HG03045 (cell line): Measurements from ENCODE around the gene RALGAPB.
"Not testable (repeated sequence)": the region's sequence is repeated elsewhere in the genome, so short reads cannot be mapped to it uniquely, and the experiment has no call there.

Experiments used
- ATAC-seq: cut with Tn5 transposase; IDR thresholded peaks from one replicate; pipeline ENCODE4 v1.9.1; 2021; ENCODE audit warnings: mild to moderate bottlenecking, moderate library complexity; ENCODE audit not compliant: unreplicated experiment

Gene RALGAPB

DNA sequence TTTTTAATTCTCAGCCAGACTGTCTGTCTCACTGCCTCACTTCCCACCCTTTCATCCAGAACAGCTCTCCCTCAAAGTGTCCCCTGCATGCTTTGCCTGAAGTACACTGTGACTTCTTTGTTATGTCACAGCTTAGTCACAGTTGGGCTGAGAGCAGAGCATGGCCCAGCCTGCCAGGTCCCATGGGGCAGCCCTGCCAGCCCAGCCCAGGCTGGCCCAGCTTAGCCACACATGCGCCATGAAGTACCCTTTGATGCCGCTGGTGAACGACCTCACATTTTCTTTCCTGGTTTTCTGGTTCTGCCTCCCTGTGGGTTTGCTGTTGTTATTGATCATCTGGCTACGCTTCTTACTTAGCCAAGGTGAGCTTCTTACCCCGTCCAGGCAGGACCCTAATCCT is 108.4 kb downstream of the RALGAPB start, which contains the start of gene ADIG:
ADIG (plus strand) TSS at position 185 of the 400 bp plus-strand sequence; CDS start at position 239, 54 bp downstream.
- no peak for ATAC-seq

DNA sequence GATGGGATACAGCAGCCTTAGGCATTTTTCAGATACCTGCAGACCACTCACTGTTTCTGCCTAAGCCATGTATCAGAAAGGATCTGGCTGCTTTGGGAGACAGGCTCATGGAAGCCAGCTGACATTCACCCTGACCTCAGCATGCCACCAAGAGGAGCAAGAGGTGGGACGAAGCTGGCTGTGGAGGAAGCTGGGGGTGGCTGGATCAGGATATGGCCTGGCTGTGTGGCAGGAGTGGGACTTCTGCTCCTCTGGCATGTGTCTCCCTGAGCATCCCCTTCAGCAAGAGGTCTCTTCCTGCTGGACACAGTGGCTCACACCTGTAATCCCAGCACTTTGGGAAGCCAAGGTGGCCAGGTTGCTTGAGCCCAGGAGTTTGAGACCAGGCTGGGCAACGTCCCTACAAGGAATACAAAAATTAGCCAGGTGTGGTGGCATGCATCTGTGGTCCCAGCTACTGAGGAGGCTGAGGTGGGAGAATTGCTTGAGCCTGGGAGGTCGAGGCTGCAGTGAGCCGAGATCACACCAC is 109.3 kb downstream of the RALGAPB start:
- ATAC-seq = no peak

DNA sequence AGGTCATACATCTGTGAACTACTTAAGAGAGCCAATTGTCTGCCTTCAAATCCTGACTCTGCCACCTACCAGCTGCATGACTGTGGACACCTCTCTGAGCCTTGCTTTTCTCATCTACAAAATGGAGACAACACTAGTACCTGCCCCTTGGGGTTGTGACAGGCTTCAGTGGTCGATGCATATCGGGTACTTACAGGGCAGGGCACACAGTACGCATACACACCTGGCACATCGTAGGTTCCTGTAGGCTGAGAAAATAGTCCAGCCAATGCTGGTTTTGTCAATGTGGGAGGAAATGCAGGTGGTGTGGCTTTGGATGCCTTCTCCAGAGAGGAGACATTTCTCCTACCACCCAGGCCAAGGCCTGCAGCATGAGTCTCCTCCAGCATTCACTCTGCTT is 110.7 kb downstream of the RALGAPB start:
- ATAC-seq = no peak

DNA sequence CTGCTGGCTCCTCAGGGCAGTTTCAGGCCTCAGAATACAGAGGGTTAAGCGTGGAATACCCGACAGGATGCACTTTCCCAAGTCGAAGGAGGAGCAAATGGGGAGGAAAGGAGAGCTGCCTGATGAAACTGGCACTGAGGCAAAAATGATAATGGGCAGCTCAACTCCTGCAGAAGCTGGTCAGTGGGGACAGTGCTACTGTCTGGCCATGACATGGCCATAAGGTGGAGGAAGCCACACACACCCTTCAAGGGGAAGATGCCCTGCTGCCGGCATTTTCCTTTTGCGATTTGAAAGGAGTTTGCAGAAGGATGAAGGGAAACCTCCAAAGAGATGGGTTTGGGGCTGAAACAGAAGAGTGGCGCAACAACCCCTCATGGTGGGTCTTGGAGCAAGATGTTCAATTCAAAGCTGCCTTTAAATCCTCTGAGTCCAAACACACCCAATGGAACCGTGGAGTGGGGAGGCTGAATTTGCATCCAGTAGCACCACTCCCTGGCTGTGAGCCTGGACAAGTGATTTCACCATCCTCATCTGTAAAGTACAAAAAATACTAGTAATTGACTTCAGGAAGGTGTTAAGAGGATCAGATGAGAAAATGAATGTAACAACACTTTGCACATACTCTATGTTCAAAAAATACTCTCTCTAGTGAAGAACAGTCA is 111.6 kb downstream of the RALGAPB start:
- no peak for ATAC-seq

DNA sequence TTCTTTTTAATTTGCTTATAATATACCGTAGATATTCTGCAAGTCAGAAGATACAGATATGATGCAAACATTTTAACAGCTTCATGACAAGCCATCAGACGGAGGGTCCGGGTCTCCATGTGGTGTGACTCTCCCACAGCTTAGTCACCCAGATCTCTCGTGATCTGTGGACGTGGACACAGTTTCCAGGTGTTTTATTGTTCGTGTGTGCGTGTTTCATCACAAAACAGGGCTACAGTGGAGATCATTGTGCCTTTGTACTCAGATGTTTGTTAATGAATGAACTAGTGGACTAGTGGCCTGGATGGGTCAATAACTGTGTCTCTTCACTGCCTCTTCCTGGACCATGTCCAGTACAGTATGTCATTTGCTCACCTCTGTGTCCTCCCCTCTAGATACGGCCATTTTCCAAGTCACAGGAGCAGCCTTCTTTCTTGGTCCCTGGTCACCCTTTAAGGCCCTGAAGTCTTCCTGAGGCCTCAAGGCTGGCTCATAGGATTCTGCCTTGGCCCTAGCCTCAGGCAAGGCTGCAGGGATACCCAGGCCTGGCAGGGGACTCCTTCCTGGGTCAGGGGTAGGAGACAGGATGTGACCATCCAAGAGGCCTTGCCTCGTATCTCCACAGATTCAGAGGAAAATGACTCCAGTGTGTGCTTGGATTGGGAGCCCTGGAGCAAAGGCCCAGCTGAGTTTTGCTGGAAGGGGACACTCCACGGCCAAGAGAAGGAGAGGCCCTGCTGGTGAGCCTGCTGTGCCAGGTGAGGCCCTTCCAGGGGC is 112.9 kb downstream of the RALGAPB start:
- ATAC-seq = no peak

DNA sequence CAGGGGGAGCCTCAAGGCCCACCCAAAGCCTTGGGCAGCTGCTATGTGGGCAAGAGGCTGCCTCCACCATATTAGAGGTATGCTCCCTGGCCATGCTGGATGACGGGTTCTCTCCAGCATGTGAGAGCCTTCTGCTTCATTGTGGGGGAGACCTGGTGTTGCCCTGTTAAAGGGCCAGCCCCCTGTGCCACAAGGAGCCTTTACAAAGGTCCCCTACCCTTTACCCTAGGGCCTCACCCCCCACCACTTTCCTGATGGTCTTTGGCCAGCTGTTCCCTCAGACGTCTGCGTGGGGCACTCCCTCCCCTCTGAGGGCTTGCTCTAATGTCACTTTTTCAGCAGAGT is 113.5 kb downstream of the RALGAPB start:
- ATAC-seq = no peak

DNA sequence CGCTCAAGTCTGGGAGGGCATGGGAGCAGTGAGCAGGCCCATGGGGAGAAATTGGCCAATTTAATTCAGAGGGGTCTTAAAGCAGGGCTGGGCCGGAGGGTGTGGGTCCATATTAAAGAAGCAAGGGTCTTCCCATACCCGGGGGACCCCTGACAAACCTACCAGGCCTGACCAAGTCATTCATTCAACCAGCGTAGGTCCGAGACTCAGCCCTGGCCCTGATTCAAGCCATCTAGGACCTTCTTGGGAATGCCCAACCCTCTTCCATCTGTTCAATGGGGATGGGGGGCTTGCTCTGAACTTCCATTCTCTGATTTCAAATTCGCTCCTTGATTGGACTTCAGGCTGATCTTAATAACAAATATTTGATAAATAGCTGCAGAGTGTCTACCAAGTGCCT is 115.7 kb downstream of the RALGAPB start:
- ATAC-seq = no peak

DNA sequence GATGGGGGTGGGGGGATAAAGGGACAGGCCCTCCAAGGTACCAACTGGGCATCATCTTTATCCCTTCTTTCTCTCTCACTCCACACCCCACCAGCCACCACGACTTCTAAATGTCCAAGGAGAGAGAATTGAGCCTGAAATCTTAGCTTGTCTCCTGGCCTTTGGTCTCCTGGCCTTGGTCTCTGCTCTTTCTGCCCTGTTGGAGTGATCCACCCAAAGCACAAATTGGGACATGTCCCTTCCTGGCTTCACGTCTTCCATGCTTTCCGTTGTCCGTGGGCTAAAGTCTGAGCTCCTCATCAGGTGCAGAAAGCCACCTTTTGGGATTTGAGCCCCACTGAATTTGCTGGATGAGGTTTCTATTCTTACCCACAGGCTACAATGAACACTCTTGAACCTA is 116.7 kb downstream of the RALGAPB start:
- no peak for ATAC-seq

DNA sequence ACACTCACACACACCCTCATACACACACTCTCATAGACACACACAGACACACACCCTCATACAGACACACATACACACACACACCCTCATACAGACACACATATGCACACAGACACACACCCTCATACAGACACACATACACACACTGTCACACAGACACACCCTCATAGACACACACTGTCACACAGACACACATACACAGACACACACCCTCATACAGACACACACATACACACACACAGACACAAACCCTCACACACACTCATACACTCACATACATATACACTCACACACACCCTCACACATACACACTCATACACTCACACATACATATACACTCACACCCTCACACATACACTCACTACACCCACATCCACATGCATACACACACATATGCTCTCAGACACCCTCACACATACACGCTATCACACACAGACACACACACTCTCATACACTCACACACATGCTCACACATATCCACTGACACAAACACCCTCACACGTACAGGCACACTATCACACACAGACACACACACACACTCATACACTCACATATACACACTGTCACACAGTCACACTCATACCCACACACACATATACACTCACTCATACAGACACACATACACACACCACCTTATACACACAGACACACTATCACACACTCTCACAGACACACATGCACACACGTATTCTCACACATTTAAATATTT is 117.5 kb downstream of the RALGAPB start:
- ATAC-seq = no peak

DNA sequence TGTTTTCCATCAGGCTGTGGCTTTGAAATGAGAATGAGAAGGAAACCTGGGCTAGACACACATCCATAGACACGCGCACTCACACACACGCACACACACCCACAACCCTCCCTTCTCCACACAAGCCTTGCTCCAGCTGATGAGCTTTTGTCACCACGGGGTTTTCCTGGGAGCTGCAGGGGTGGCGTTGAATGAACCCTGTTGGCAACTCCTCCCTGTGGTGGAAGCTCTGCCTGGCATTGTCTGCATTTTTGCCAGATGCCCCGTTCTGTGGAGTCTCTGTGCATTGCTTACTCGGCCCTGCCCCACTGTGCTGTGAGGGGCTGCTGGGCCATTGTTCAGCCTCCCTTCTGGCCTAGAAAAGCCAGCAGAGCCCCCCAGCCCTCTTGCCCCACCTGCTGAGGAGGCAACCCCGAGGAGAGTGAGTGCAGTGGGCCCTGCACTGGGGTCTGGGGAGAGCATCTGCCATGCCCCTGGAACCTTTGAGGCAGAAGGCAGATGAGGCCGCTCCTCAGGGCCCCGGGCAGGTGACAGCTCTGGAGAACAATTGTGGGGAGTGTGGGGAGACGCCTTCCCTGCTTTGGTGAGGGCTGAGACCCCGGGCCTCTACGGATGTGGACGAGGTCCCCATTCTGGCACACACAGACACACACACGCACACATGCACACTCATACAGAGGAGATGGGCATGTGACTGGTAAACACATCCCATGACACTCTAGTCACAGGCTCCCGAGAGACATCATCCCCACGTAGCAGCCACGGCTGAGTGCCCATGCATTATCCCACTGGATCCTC is 118.2 kb downstream of the RALGAPB start:
- no peak for ATAC-seq

DNA sequence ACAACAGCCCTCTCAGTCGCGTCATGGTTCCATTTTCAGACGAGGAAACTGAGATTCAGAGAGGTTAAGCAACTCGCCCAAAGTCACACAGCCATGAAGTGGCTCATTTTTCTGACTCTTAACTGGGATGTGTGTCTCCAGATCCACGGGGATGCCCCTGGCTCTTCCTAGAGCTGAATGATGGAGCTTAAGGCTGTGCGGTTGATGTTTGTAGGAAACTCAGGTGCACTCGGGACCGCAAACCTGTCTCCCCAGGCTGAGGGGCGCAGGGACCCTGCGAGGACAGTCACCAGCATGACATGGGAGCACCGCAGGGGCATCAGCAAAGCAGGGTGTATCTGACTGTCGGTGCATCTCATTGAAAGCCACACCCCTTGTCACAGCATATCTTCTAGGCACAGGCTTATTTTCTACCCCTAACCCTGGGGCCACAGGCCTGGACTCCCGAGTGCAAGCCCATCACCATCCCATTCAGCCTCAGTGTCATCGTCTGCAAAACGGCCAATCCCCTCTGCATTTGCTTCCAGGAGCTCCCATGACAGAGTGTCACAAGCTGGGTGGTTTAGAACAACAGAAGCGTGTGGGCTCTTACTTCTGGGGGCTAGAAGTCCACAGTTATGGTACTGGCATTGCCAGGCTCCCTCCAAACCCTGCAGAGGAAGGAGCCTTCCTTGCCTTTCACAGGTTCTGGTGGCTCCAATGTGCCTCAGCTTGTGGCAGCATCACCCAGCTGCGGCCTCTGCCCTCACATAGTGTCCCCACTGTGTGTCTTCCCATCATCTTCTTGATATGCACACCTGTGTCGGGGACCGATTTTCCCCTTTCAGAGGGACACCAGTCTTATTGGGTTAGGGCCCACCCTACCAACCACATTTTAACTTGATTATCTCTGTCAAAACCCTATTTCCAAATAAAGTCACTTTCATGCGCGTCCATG is 119.1 kb downstream of the RALGAPB start:
- no peak for ATAC-seq

DNA sequence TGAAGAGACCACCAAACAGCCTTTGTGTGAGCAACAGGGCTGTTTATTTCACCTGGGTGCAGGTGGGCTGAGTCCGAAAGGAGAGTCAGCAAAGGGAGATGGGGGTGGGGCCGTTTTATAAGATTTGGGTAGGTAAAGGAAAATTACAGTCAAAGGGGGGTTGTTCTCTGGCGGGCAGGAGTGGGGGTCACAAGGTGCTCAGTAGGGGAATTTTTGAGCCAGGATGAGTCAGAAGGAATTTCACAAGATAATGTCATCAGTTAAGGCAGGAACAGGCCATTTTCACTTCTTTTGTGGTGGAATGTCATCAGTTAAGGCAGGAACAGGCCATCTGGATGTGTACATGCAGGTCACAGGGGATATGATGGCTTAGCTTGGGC is 119.8 kb downstream of the RALGAPB start:
- not testable (repeated sequence) for ATAC-seq

DNA sequence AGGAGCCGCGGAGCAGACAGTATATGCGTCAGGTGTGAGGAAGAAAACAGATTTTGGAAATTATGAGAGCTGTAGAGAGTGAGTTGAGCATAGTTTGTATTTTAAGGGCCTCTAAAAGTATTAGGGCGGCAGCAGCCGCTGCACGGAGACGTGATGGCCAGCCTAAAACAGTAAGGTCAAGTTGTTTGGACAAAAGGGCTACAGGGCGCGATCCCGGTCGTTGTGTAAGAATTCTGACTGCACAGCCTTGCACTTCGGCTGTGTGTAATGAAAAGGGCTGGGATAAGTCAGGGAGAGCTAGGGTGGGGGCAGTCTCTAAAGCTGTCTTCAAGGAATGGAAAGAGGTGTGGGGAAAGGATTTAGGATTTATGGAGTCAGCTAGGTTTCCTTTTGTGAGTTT is 121.6 kb downstream of the RALGAPB start:
- ATAC-seq = not testable (repeated sequence)

DNA sequence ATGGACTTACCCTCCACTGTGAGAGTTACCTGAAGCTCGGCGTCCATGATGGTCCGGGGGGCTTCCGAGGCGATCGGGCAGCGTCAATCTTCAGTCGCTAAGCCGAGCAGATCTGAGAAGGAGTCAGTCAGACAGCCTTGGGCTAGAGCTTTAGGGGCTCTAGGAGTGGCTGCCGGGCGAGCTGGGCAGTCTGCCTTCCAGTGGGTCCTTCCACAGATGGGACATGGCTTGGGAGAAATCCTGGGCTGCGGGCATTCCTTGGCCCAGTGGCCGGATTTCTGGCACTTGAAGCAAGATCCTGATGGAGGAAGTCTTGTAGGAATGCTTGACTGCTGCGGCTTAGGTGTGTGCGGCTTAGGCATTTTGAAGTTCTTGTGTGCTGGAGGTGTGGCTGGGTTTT is 123.2 kb downstream of the RALGAPB start:
- ATAC-seq = not testable (repeated sequence)

DNA sequence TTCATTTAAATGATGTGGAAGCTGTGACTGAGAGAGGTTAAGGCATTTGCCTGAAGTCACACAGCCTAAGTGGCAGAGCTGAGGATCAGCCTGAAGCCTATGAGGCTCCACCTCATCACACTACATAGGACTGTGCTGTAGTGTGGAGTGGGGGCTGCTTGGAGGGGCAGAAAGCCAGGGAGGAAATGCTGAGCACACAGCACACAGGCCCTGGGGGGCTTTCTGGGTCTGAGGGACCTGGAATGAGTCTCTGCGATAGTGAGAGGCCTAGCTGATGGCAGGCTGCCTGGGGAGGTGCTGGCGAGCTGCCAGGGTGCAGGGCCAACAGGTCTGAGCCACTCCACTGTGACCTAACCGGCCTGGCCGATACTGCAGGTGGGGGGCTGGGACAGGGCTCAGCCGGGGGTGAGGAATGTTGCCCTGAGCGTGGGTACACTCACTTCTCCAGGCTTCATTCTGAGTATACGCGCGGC is 126.8 kb downstream of the RALGAPB start:
- ATAC-seq = no peak

DNA sequence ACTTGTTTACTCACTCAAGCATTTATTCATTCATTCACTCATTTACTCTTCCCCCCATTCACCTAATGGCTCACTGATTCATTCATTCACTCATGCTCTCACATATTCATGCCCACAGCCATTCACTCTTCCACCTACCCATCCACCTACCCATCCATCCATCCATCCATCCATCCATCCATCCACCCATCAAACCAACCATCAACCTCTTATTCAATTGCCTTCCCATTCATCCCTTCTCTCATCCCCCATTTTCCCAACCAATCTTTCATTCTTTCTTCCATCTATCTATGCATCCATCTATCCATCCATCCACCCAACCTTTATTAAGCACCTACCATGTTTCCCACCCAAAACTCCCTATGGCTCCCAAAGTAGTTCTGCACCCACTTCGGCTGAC is 127.4 kb downstream of the RALGAPB start:
- ATAC-seq = no peak

DNA sequence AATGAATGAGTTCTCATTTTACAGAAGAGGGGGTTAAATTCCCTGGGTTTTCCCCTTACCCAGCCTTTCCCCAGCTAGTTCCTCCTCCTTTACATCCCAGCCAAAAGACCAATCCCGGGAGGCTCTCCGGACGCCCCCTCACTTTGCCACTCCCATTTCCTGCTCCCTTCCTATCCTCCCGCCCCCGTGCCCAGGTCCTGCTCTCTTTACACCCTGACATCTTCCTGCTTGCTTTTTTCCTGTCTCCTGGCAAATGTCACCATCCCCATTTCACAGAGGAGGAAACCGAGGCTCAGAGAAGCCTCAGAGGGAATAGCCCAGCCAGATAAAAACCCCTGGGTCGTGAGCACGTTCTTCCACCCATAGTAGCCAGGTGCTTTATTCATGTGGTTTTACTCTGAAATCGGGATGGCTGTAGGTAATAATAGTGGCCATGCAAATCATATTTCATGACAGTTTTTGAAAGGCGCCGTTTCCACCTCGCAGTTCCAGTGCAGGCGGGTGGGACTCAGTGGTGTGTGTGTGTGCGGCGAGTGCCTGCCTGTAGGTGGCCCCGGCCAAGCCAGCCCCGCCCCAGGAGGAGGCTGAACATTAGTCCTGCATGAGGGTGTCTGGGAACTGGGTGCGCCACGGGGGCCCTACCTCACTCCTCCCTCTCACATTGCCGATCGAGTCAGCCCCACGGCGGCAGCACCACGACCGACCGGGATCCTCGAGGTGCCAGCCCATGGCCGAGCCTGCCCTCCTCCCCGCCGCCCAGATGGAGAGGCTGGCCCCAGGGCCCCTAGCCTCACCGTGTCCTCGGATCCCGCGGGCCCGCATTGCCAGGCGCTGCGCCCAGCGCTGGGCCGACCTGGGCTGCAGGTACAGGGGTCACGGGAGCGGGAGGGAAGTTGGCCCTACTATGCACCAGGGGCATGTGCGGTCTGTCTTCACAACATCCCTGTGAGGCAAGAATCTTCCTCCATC is 128.9 kb downstream of the RALGAPB start, which contains the start of gene ARHGAP40:
ARHGAP40 (plus strand) TSS at position 594 of the 969 bp plus-strand sequence.
- no peak for ATAC-seq

DNA sequence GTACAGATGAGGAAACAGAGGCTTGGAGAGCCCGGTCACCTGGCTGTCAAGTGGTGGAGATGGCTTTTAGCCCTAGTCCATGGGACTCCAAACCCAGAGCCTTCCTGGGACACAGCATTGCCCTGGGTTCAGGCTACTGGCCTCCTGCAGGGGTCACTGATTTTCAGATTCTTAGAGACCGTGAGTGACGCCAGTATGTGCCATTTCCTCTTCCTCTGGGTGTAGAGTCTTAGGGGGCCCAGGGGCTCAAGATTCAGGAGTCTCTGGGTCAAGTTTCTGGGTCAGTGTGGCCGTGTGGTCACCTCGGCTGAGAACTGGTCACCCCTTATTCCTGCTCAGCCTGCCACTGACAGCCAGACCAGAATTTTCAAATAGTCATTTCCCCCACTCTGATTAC is 129.5 kb downstream of the RALGAPB start:
- no peak for ATAC-seq
